Stimulated activated naive CD4-positive, alpha-beta T cell treated with Interleukin-2 at 50 U/mL for 16 hours (primary cell): ENCODE measurements around the gene PYROXD2.
A peak's percentile ranks its signal among the peaks of the same experiment; 100 is the strongest.

ENCODE experiments used
- DNase-seq: peaks from one replicate; lab custom pipeline; 2025; lab: John Stamatoyannopoulos, UW

Gene PYROXD2

DNA sequence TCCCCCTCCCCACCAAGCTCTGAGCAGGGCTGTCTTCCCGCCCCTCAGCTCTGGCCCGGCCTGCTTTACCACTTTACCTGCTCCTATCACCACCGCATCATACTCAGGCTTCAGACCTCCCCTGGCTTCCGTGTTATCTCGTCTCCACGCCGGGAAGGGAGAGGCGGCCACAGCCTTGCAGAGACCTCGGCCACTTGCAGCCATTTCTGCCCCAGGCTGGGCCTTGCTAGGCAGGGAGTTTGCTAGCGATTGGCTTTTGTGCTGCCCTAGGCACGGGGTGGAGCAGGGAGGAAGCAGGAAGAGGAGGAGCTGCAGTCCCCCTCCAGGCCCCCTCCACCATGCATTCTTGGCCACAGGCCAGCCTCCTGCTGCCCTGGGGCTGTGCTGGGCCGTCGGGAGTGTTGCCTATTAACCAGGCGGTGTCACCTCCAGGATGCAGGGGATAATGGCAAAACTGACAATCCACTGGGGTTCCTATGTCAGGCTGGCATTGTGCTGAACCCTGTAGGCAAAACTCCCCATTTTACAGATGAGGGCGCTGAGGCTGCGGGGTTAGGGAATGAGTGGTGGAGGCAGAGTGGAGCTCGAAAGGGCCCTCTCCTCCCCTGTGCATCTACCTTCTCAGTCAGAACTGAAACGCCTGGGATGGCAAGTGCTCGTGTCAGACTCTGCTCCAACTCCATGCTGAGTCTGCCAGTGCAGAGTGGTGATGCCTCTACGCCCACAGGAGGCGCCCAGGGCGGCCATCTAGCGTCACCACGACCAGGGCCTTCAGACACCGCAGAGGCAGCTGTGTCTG lies at the start of gene PYROXD2:
TSS of gene PYROXD2 (minus strand) at position 251 of the 799 bp plus-strand sequence. CDS start at position 204, 47 bp downstream.
- no peak for DNase-seq

GRCh38 chr10:98463976-98464754 lies 49.2 kb upstream of the PYROXD2 start:
- DNase-seq, result no peak

DNA sequence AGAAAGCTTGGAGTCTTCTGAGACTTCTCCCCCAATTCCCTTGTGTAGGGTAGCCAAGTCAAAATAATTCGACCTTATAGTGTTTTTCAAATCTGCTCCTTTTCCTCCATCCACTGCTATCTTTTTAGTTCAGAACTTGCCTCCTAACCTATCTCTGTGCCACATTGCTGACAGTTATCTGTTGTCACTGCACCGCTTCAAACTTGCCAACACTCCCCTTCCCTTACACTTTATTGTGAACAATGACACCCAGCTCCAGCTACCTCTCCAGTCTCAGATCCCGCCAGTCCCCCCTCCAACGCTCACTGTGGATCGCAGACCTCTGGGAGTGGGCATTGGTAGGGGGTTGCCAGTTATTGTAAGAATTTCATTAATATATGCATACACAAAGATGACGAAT lies 48.0 kb upstream of the PYROXD2 start:
- DNase-seq, result no peak

DNA sequence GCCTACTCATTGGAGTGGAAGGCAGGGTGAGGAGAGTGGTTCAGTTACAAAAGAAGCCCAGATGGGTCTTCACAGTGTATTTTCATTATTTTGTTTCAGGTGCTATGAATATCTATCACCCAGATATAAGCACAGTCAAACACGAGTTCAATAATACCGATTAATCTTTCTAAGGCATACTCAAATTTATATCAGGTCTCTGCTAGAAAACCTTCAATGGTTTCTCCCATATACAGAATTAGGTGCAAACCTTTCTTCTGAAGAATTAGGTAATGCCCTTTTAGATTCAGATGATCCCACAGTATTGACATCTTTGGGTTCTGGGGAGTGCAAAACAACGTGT lies 46.5 kb upstream of the PYROXD2 start:
- no peak for DNase-seq

DNA sequence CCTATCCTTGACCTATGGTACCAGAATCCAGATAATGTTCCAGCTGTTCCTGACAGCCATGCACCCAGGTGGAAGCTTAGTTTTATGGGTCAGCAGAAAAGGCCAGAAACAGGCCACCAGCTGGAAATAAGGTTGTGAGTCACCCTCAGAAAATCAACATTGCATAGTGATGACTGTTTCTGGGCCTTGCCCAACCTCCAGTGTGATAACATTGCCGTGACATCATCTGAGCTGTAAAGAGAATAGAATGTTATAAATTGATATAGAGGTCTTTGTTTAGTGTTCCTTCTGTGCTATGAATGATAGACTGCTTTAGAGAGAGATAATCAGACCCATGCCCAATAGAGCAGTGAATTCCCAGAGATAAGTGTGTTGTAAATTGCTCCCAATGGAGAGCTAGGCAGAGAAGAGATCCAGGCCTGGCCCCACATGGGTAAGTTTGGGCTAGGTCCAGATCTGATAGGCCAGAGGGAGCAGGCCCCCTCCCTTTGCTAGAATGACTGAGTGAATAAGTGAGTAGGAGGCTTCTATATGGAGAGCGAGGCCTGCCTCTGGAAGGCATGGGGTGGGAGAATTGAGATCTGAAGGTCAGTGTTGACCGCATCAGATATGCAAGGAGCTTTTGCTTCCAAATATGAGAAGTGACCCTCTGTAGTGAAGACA lies 46.0 kb upstream of the PYROXD2 start:
- DNase-seq, result no peak

GRCh38 chr10:98458809-98459784 lies 44.1 kb upstream of the PYROXD2 start:
- no peak for DNase-seq

DNA sequence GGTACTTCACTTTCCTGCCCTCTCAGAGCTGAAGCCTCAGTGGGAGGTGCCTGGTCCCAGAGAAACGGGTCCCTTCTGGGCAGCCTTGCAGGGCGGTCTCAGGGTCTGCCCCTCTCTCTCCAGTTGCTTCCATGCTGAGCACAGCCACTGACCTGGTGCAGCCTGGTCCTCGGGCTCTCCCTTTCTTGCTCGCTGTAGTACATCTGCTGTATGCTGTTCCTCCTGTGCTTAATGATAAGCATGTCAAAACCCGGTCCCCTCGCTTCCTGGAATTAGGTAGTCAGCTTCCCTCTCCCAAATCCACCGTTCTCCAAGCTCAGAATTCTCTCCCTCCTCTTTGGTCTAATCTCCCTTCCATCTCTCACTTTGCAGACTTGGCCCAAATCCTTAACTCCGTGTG lies 42.7 kb upstream of the PYROXD2 start:
- no peak for DNase-seq

GRCh38 chr10:98456686-98457482 lies 41.9 kb upstream of the PYROXD2 start:
- no peak for DNase-seq

DNA sequence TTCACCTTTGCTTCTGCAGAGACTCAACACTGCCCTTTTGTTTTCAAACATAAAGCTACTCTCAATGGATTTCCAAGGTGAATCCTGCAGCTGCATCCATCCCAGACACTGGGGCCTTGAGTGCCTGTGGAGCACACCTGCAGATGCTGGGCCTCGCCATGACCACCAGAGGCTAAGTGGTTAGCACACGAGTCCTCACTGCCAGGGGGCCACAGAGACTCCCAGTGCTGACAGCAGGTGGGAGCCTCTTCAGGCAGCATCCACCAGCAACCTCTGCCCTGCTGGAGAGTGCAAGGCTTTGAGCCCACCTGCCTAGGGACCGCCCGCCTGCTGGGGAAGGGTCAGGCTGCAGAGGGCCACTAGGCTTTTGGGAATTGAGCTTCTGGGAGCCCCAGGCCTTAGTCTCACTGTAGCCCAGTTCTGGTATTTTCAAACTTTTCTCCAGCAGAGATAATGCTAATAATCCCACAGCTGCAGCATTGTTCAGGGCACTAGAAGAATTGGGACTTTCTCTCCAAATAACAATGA lies 41.1 kb upstream of the PYROXD2 start:
- no peak for DNase-seq

- DNase-seq, result no peak
Measured at GRCh38 chr10:98453729-98454128, 38.7 kb upstream of the PYROXD2 start.

GRCh38 chr10:98450618-98451017 lies 35.6 kb upstream of the PYROXD2 start:
- DNase-seq, result no peak

- no peak for DNase-seq
Measured at GRCh38 chr10:98449287-98449686, 34.3 kb upstream of the PYROXD2 start.

- peak; percentile 77 for DNase-seq
Measured at GRCh38 chr10:98446661-98447221, 31.8 kb upstream of the PYROXD2 start, which contains the start of gene HPS1. Gene HPS1, minus strand, starts transcription at chr10:98446935. Its CDS starts 3,695 bp downstream, at chr10:98443240.

DNA sequence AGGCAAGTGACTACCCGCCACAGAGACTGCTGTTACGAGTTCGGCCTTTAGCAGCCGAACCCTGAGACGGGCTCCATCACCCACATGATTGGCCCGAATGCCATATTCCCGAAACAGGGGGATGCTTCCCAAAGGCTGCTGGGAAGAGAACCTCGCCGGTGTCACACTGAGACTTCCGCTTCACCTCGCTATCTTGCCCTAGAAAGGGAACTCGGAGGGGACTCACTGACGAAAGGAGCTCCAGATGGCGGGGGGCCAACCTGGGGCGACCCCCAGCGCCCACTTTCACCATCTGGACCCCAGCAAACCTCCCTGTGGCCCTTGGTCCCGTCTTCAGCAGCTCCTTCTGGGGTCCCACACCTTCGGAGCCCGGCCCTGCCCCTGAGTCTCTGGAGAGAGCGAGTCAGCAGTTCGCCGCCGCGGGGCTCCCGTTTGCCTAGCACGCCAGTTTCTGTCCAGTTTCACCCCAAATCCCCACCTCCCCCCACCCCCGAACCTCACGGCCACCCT lies 31.2 kb upstream of the PYROXD2 start:
- peak; percentile 42 for DNase-seq

DNA sequence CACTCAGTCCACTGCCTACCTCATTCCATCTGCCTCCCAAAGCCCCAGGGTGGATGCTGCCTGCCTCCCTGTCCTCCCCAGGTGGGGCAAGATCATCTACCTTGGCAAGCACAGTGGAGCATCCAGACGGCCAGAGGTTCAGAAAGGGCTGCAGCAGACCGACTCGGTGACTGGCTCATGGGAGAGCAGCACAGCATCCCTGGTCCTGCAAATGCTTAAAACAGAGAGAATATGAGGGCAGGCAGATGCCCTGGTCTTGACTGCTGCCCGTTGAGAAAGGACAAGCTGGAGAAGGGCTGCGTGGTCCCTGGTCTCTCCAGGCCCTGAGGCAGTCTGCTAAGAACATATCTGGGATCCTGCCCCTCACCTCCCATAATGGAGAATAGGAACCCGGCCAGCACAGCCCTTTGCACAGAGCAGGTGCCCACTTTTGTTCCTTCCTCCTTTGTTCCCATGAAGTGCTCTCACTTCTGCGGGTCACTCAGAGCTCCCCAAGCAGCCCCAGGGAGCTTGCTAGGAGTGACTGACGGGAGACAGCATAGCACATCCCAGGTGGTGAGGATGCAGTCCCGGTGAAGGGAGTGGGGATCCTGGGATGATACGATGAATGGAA lies 30.3 kb upstream of the PYROXD2 start:
- DNase-seq, result no peak

DNA sequence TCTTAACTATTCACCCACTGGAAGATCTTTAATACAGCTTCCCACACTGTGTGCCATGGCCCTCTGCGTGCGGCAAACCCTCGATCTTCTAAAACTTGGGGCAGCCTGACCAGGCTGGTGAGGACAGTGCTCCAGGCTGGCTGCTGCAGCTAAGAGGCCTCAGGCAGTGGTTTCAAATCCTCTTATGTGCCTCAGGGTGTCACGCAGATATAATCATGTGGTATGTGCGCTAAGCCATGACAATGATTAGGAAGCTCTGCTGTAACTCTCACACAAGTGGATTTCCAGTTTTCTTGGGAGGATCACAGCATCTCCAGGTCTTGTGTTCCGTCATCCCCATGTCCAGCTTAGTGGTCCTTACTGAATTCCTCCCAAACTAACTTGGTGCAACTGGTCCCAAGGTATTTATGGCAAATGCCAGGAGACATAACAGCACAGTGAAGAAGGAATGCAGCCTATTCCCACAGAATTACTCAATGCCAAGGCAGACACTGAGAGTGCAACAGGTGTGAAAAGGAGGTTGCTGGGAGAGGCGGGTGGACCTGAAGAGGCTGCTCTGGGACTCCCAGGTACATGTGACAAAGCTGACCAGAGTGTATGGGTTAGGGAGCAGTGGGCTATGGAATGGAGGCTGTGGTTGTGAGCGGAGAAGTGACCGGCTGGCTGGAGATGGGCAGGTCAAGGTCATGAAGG lies 29.5 kb upstream of the PYROXD2 start:
- DNase-seq, result no peak

- DNase-seq, result no peak
Measured at GRCh38 chr10:98438715-98439114, 23.7 kb upstream of the PYROXD2 start.

- DNase-seq, result no peak
Measured at GRCh38 chr10:98436704-98437103, 21.7 kb upstream of the PYROXD2 start.

- DNase-seq, result no peak
Measured at GRCh38 chr10:98435178-98435577, 20.2 kb upstream of the PYROXD2 start.
